ACHN (cell line): ENCODE data around the gene ZNF507.
"Not testable (repeated sequence)": the region's sequence is repeated elsewhere in the genome, so short reads cannot be mapped to it uniquely, and the experiment has no call there.

Source experiments
- DNase-seq: peaks from one replicate; pipeline ENCODE4 v3.0.0-alpha.2; 2015
- in situ Hi-C: cut with HindIII; loops from 2 replicates; pipeline ENCODE4 v1.10.0; 2017; ENCODE audit warnings: low sequenced_read_pairs, low pct_ligation_motif_present, low pct_unique_long_range_greater_than_20kb

ZNF507 gene

DNA sequence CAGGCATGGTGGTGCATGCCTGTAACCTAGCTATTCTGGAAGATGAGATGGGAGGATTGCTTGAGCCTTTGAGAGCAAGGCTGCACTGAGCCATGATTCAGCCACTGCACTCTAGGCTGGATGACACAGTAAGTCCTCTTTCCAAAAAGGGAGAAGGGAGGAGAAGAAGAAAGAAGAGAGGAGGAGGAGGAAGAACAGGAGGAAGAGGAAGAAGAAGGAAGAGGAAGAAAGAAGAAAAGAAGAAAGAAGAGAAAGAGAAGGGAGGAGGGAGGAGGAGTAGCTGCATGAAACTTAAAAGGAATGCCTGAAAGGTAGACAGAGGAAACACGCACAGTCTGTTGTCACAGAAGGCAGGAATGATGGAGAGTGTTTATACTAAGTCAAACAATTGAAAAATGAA is 56.6 kb downstream of the ZNF507 start:
- in situ Hi-C loops = no loop called here
- no peak for DNase-seq

DNA sequence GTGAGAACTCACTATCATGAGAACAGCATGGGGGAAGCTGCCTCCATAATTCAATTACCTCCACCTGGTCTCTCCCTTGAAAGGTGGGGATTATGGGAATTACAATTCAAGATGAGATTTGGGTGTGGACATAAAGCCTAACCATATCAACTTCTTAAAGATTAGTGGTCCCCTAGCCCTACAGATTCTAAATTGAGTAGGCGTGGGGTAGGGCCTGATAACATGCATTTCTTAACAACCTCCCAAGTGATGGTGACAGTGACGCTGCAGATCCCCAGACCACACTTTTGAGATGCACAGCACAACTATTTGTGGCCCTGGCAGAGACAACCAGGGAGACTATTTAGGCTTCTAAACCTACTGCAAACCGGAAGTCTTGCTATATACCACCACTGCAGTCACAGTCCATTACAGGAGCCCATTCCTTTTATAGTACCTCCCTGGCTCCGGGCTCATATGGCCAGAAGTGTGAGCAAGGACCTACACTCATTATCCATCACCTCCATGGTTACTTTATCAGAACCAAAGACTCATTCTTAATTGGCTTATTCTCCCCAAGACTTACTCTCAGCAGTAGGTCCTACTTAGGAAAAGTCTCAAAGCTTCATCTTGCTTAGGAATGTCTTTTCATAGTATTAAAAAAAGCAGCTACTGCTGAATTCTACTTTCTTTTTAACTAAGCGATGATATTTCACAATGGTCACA is 58.0 kb downstream of the ZNF507 start:
- in situ Hi-C loops = no loop called here
- no peak for DNase-seq

- no peak for DNase-seq
- in situ Hi-C loops = no loop called here
Measured at GRCh38 chr19:32404213-32404932, 59.0 kb downstream of the ZNF507 start.

GRCh38 chr19:32404933-32405430 is 59.6 kb downstream of the ZNF507 start:
- peak; percentile 41 for DNase-seq
- in situ Hi-C loops = no loop called here

- in situ Hi-C loops = no loop called here
- DNase-seq = peak; percentile 89
Measured at GRCh38 chr19:32405431-32406160, 60.2 kb downstream of the ZNF507 start, which contains the start of gene DPY19L3. Gene DPY19L3, plus strand, starts transcription at chr19:32405770. Its CDS starts 2,484 bp downstream, at chr19:32408254.

DNA sequence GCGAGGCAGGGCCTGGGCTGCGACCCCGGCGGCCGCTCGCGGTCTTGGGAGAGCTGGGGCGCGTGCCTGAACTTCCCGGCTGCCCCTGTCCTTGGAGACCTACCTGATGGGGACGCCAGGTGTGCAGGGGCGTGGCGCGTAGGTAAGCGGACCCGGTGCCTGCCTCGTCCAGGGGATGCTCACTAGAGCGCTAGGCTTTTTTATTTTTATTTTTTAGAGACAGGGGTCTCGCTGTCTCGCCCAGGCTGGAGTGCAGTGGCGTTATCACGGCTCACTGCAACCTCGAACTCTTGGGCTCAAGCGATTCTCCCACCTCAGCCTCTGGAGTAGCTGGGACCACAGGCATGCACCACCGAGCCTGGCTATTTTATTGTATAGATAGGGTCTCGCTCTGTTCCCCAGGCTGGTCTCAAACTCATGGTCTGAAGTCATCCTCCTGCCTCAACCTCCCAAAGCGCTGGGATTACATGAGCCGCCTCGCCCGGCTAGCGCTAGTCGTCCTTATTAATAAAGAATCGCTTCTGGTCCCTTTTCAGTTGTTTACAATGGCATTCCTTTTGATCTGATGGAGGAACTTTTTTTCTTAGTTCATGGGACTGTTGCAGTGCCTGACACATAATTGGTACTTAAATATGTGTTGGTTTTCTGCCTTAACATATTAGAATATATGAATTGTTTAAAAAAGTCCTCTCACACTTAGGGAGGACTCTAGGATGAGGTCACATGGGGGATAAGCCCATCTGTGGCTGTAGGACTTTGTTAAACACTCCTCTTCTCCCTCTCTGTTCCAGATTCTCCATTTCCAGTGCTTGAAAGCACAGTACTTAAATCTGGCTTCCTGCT is 61.0 kb downstream of the ZNF507 start:
- no peak for DNase-seq
- in situ Hi-C loops = no loop called here

DNA sequence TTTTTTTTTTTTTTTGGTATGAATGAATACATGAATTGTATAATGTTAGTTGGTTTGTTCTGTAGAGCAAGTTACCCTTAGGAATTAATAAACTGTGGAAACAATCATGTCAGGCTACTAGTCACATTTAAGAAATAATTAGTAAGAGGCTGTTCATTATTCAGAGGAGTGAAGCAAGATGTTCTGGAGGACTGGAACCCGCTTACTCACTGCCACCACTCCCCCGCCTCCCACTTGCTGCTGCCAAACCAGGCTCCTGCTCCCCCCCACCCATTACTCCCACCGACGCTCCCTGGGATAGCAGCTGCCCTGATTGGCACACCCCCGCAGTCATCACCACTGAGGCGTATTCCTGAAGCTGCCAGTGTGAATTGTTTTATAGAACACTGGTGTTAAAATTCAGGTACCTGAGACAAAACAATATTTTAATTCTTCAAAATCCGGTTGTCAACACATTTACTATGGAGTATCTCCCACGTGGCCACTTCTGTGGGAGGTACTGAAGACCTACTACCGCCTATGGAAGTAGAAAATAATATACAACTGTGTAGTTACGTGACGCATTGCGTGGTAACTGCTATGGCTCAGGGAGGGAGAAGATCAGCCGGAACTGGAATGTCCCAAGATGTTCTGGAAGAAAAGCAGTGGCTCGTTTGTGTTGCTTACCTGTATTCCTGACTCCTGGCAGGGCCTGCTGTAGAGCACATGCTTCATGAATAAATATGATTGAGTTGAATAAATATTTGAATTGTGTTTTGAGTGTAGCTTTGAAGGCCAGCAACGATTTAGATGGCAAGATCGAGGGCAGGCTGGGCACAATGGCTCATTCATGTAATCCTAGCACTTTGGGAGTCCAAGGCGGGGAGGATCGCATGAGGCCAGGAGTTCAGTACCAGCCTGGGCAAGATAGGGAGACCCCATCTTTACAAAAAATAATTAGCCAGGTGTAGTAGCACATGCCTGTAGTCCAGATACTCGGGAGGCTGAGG is 61.9 kb downstream of the ZNF507 start:
- in situ Hi-C loops = no loop called here
- no peak for DNase-seq

- DNase-seq = no peak
- in situ Hi-C loops = no loop called here
Measured at GRCh38 chr19:32415246-32415645, 69.8 kb downstream of the ZNF507 start.

- DNase-seq = no peak
- in situ Hi-C loops = no loop called here
Measured at GRCh38 chr19:32415669-32416068, 70.3 kb downstream of the ZNF507 start.

- in situ Hi-C loops = no loop called here
- no peak for DNase-seq
Measured at GRCh38 chr19:32416749-32417456, 71.5 kb downstream of the ZNF507 start.

DNA sequence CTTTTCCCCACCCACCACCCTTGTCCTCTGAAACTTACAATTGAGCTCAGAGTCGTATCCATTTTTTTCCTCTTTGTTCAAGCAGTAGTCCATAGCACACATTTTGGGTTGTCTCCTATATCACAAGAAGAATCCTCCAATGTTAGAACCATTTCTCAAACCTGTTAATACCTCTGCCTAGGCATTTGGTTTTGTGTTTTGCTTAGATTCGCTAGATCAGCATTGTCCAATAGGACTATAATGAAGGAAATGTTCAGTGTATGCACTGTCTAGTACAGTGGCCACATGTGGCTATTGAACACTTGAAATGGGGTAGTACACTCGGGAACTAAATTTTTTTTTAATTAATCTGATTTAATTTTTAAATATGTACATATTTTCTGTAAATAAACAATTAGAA is 72.7 kb downstream of the ZNF507 start:
- in situ Hi-C loops = no loop called here
- DNase-seq = no peak

GRCh38 chr19:32421589-32422361 is 76.4 kb downstream of the ZNF507 start:
- in situ Hi-C loops = no loop called here

GRCh38 chr19:32422435-32422834 is 77.0 kb downstream of the ZNF507 start:
- in situ Hi-C loops = no loop called here
- DNase-seq = no peak

More at GRCh38 chr19:32421589-32422361, 76.4 kb downstream of the ZNF507 start:
- DNase-seq = no peak

DNA sequence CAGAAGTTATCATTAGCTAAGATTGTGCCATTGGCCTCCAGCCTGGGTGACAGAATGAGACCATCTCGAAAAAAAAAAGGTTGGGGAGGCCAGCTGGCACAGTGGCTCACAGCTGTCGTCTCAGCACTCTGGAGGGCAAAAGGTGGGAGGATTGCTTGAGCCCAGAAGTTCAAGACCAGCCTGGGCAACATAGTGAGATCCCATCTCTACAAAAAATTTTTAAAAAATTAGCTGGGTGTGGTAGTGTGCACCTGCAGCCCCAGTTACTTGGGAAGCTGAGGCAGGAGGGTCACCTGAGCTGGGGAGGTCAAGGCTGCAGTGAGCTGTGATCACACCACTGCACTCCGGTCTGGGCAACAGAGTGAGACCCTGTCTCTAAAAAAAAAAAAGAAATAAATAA is 78.5 kb downstream of the ZNF507 start:
- in situ Hi-C loops, DNase-seq: not testable (repeated sequence)

GRCh38 chr19:32427536-32427935 is 82.1 kb downstream of the ZNF507 start:
- in situ Hi-C loops = no loop called here
- DNase-seq = no peak

DNA sequence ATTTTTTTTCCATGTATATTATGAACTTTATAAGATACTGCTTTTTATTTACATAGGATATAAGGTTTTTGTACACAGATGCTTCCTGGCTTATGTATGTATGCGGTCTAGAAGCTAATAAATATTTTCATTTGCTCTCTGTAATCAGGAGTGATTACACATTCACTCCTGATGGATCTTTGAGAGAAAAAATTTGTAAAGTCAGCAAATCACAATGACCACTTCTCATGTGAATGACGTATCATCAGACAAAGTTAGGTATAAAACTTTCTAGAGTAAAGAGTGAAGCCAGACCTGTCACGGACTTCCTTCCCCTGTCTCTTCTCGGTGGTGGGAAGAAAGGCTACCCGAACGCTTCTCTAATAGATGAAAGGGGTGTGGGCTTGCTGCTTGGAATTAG is 91.3 kb downstream of the ZNF507 start:
- no peak for DNase-seq
- in situ Hi-C loops = no loop called here
